Measurements from ENCODE around the gene EPHA3.

DNA sequence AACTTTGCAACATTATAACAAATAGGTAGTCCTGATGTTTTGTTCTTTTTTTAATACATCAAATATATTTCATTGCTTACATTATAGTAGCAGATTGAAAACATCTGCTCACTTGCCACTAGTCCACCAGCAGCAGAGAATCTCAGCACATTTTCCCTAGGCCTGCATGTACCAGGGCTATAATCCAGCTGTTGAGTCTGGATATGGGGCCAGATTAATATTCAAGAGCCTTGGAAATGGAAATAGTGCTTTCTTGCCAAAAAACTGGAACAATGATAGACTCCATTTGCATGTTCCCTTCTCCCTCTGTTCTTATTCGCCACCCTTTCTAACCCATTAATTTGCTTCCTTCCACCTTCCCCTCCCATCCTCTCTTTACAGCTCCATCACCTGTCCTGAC is 288.0 kb downstream of the EPHA3 start:
- no peak for TF ChIP-seq EZH2phosphoT487 (IDR thresholded peaks at IDR 0.05; ENCODE audit: borderline replicate concordance)
- TF ChIP-seq, protein P1, sequence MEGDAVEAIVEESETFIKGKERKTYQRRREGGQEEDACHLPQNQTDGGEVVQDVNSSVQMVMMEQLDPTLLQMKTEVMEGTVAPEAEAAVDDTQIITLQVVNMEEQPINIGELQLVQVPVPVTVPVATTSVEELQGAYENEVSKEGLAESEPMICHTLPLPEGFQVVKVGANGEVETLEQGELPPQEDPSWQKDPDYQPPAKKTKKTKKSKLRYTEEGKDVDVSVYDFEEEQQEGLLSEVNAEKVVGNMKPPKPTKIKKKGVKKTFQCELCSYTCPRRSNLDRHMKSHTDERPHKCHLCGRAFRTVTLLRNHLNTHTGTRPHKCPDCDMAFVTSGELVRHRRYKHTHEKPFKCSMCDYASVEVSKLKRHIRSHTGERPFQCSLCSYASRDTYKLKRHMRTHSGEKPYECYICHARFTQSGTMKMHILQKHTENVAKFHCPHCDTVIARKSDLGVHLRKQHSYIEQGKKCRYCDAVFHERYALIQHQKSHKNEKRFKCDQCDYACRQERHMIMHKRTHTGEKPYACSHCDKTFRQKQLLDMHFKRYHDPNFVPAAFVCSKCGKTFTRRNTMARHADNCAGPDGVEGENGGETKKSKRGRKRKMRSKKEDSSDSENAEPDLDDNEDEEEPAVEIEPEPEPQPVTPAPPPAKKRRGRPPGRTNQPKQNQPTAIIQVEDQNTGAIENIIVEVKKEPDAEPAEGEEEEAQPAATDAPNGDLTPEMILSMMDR (conservative IDR thresholded peaks at IDR 0.05; ENCODE audit: low read length): no peak
